Measurements from ENCODE around the gene DDT. TPM values are rescaled to one million over a fixed set of nuclear protein-coding genes. Genes with fewer than 3 reads are reported as not detected.
A peak's percentile ranks its signal among the peaks of the same experiment; 100 is the strongest.
"Not testable (repeated sequence)": the region's sequence is repeated elsewhere in the genome, so short reads cannot be mapped to it uniquely, and the experiment has no call there.

Gene DDT
- total RNA-seq, 1 experiment from 2014 or later: 218 TPM

GRCh38 chr22:23989583-23990244, 15.5 kb upstream of the DDT start:
- DNase-seq (ENCODE audit: low read depth): not testable (repeated sequence)

GRCh38 chr22:23986538-23987178, 12.4 kb upstream of the DDT start:
- not testable (repeated sequence) for DNase-seq (ENCODE audit: low read depth)

GRCh38 chr22:23986089-23986488, 11.8 kb upstream of the DDT start:
- not testable (repeated sequence) for DNase-seq (ENCODE audit: low read depth)

GRCh38 chr22:23984430-23984829, 10.2 kb upstream of the DDT start:
- no peak for DNase-seq (ENCODE audit: low read depth)

- DNase-seq (ENCODE audit: low read depth): not testable (repeated sequence)
These were observed 6.3 kb upstream of the DDT start for GRCh38 chr22:23980567-23980966.

GRCh38 chr22:23979557-23980240, 5.5 kb upstream of the DDT start, which contains the start of gene GSTT2:
Gene GSTT2 (plus strand): TSS chr22:23980134.
- DNase-seq (ENCODE audit: low read depth): not testable (repeated sequence)

- DNase-seq (ENCODE audit: low read depth): not testable (repeated sequence)
These were observed 3.1 kb upstream of the DDT start for GRCh38 chr22:23977304-23977703.

- not testable (repeated sequence) for DNase-seq (ENCODE audit: low read depth)
These were observed 653 bp upstream of the DDT start for GRCh38 chr22:23974836-23975352.

GRCh38 chr22:23971927-23972326, 2.3 kb downstream of the DDT start:
- not testable (repeated sequence) for DNase-seq (ENCODE audit: low read depth)

- DNase-seq (ENCODE audit: low read depth): no peak
These were observed 3.3 kb downstream of the DDT start for GRCh38 chr22:23970816-23971486.

GRCh38 chr22:23970201-23970641, 4.0 kb downstream of the DDT start:
- DNase-seq (ENCODE audit: low read depth): no peak

- no peak for DNase-seq (ENCODE audit: low read depth)
These were observed 5.2 kb downstream of the DDT start for GRCh38 chr22:23969071-23969470.

- not testable (repeated sequence) for DNase-seq (ENCODE audit: low read depth)
These were observed 7.7 kb downstream of the DDT start, which contains the start of gene DDTL for GRCh38 chr22:23966568-23966967. Gene DDTL (plus strand): TSS chr22:23966888. CDS start chr22:23966915, 27 bp downstream.

- DNase-seq (ENCODE audit: low read depth): not testable (repeated sequence)
These were observed 8.1 kb downstream of the DDT start for GRCh38 chr22:23966094-23966493.

GRCh38 chr22:23961084-23961771, 13.0 kb downstream of the DDT start, which contains the start of gene GSTT2B:
Gene GSTT2B (minus strand): TSS chr22:23961195. CDS start chr22:23961131, 64 bp downstream.
- DNase-seq (ENCODE audit: low read depth): not testable (repeated sequence)

- DNase-seq (ENCODE audit: low read depth): peak; percentile 62
These were observed 17.8 kb downstream of the DDT start for GRCh38 chr22:23956301-23956900.

- not testable (repeated sequence) for DNase-seq (ENCODE audit: low read depth)
These were observed 18.4 kb downstream of the DDT start for GRCh38 chr22:23955886-23956285.

GRCh38 chr22:23954991-23955305, 19.3 kb downstream of the DDT start:
- not testable (repeated sequence) for DNase-seq (ENCODE audit: low read depth)

GRCh38 chr22:23954193-23954990, 19.8 kb downstream of the DDT start:
- DNase-seq (ENCODE audit: low read depth): not testable (repeated sequence)

- not testable (repeated sequence) for DNase-seq (ENCODE audit: low read depth)
These were observed 20.8 kb downstream of the DDT start for GRCh38 chr22:23953485-23953884.
